Karpas-422 (cell line): ENCODE results near the gene AGAP4. TPM values are rescaled to one million over a fixed set of nuclear protein-coding genes. Genes with fewer than 3 reads are reported as not detected.
"Not testable (repeated sequence)": the region's sequence is repeated elsewhere in the genome, so short reads cannot be mapped to it uniquely, and the experiment has no call there.

Experiments
- DNase-seq: peaks from one replicate; pipeline ENCODE4 v3.0.0-alpha.2; 2015
- H2AFZ ChIP-seq: fragments of 200-600 bp; sonication (generic); 2 replicates; pipeline ENCODE4 v1.6.1; 2014; ENCODE audit warnings: antibody characterized with exemption, low read length, mixed read lengths
- H3K27ac ChIP-seq: fragments of 200-600 bp; sonication (generic); 2 replicates; pipeline ENCODE4 v1.5.1; 2014; ENCODE audit warnings: mild to moderate bottlenecking, low read length, moderate library complexity
- H3K27me3 ChIP-seq: fragments of 200-600 bp; sonication (generic); 2 replicates; pipeline ENCODE4 v1.6.1; 2014; ENCODE audit warnings: low read length, mixed read lengths
- H3K36me3 ChIP-seq: fragments of 200-600 bp; sonication (generic); 2 replicates; pipeline ENCODE4 v1.6.1; 2014; ENCODE audit warnings: low read length, mixed read lengths; ENCODE audit not compliant: insufficient read depth
- H3K4me1 ChIP-seq: fragments of 200-600 bp; sonication (generic); 2 replicates; pipeline ENCODE4 v1.6.1; 2014; ENCODE audit warnings: mild to moderate bottlenecking, low read length, mixed read lengths
- H3K4me2 ChIP-seq: fragments of 200-600 bp; sonication (generic); 2 replicates; pipeline ENCODE4 v1.6.1; 2014; ENCODE audit warnings: low read length, low read depth, mild to moderate bottlenecking; ENCODE audit not compliant: poor library complexity, severe bottlenecking
- H3K4me3 ChIP-seq: fragments of 200-600 bp; sonication (generic); 2 replicates; pipeline ENCODE4 v1.5.1; 2014; ENCODE audit warnings: mild to moderate bottlenecking, antibody characterized with exemption, low read length, mixed read lengths
- H3K79me2 ChIP-seq: fragments of 200-600 bp; sonication (generic); 2 replicates; pipeline ENCODE4 v1.6.1; 2014; ENCODE audit warnings: mild to moderate bottlenecking, low read length, mixed read lengths
- H3K9ac ChIP-seq: fragments of 200-600 bp; sonication (generic); 2 replicates; pipeline ENCODE4 v1.6.0; 2014; ENCODE audit warnings: low read length
- H3K9me2 ChIP-seq: fragments of 200-600 bp; sonication (generic), shearing (Covaris generic); replicated peaks from 2 replicates; pipeline ENCODE4 v1.6.0; 2014; ENCODE audit warnings: mild to moderate bottlenecking, low read length, moderate library complexity; ENCODE audit not compliant: insufficient read depth
- H3K9me3 ChIP-seq: fragments of 300-700, 200-600 bp; sonication (generic); 2 replicates; pipeline ENCODE4 v1.6.1; 2014; ENCODE audit warnings: low read length, mixed read lengths
- H4K20me1 ChIP-seq: fragments of 200-600 bp; sonication (generic); 2 replicates; pipeline ENCODE4 v1.6.1; 2014; ENCODE audit warnings: mild to moderate bottlenecking, antibody characterized with exemption, low read length, low read depth; ENCODE audit not compliant: insufficient read depth
- total RNA-seq: library from RNA; depleted of rRNA; stranded (reverse); fragments of >200 nt; shearing (Covaris generic); gene quantifications from 2 replicates; pipeline ENCODE4 v1.2.3, GENCODE V29; 2014; ENCODE audit warnings: low replicate concordance; rRNA removed

Gene AGAP4
- 12.2 and 14.8 TPM in 2 replicates for total RNA-seq

- not testable (repeated sequence) for H3K4me3 ChIP-seq, H3K27ac ChIP-seq, H3K9ac ChIP-seq, DNase-seq, H3K9me3 ChIP-seq, H2AFZ ChIP-seq, H3K79me2 ChIP-seq, H4K20me1 ChIP-seq, H3K9me2 ChIP-seq, H3K4me2 ChIP-seq, H3K27me3 ChIP-seq, H3K36me3 ChIP-seq, H3K4me1 ChIP-seq
These were observed at the start of gene AGAP4 for GRCh38 chr10:45847400-45847799. TSS of gene AGAP4 (minus strand) at chr10:45847500. CDS start at chr10:45847347, 153 bp downstream.

- not testable (repeated sequence) for H4K20me1 ChIP-seq, H3K9ac ChIP-seq, H3K27me3 ChIP-seq, H3K4me1 ChIP-seq, H3K36me3 ChIP-seq, H3K9me2 ChIP-seq, H2AFZ ChIP-seq, H3K79me2 ChIP-seq, H3K4me3 ChIP-seq, H3K27ac ChIP-seq, H3K9me3 ChIP-seq, DNase-seq, H3K4me2 ChIP-seq
These were observed 43.4 kb upstream of the AGAP4 start for GRCh38 chr10:45890721-45891120.

- H3K27me3 ChIP-seq, H3K4me1 ChIP-seq, H3K79me2 ChIP-seq, H3K9ac ChIP-seq, H3K27ac ChIP-seq, H3K9me2 ChIP-seq, H2AFZ ChIP-seq, H3K4me3 ChIP-seq, H3K4me2 ChIP-seq, H3K36me3 ChIP-seq, DNase-seq, H3K9me3 ChIP-seq, H4K20me1 ChIP-seq: not testable (repeated sequence)
These were observed 42.4 kb upstream of the AGAP4 start for GRCh38 chr10:45889539-45890230.

GRCh38 chr10:45882880-45883279 lies 35.6 kb upstream of the AGAP4 start:
- not testable (repeated sequence) for H3K9me3 ChIP-seq, H3K4me2 ChIP-seq, H3K4me3 ChIP-seq, H3K9me2 ChIP-seq, H3K4me1 ChIP-seq, H3K27me3 ChIP-seq, DNase-seq, H2AFZ ChIP-seq, H3K36me3 ChIP-seq, H4K20me1 ChIP-seq, H3K79me2 ChIP-seq, H3K9ac ChIP-seq, H3K27ac ChIP-seq

- H3K4me2 ChIP-seq, H2AFZ ChIP-seq, H4K20me1 ChIP-seq, H3K9me2 ChIP-seq, H3K4me3 ChIP-seq, H3K79me2 ChIP-seq, DNase-seq, H3K27ac ChIP-seq, H3K36me3 ChIP-seq, H3K9ac ChIP-seq, H3K4me1 ChIP-seq, H3K27me3 ChIP-seq, H3K9me3 ChIP-seq: not testable (repeated sequence)
These were observed 18.1 kb upstream of the AGAP4 start for GRCh38 chr10:45865404-45865803.

- not testable (repeated sequence) for H3K27ac ChIP-seq, H3K9me2 ChIP-seq, DNase-seq, H3K27me3 ChIP-seq, H3K4me1 ChIP-seq, H4K20me1 ChIP-seq, H2AFZ ChIP-seq, H3K4me2 ChIP-seq, H3K79me2 ChIP-seq, H3K9ac ChIP-seq, H3K36me3 ChIP-seq, H3K9me3 ChIP-seq, H3K4me3 ChIP-seq
These were observed 17.0 kb upstream of the AGAP4 start for GRCh38 chr10:45864264-45864663.

- not testable (repeated sequence) for H3K9me3 ChIP-seq, H3K4me2 ChIP-seq, H3K9ac ChIP-seq, DNase-seq, H3K4me1 ChIP-seq, H4K20me1 ChIP-seq, H3K4me3 ChIP-seq, H3K79me2 ChIP-seq, H3K36me3 ChIP-seq, H2AFZ ChIP-seq, H3K9me2 ChIP-seq, H3K27ac ChIP-seq, H3K27me3 ChIP-seq
These were observed 16.3 kb upstream of the AGAP4 start for GRCh38 chr10:45863632-45864031.

GRCh38 chr10:45857931-45858330 lies 10.6 kb upstream of the AGAP4 start:
- not testable (repeated sequence) for H3K36me3 ChIP-seq, H4K20me1 ChIP-seq, H3K9me3 ChIP-seq, H3K9ac ChIP-seq, H3K4me1 ChIP-seq, H3K4me3 ChIP-seq, H2AFZ ChIP-seq, DNase-seq, H3K79me2 ChIP-seq, H3K4me2 ChIP-seq, H3K27ac ChIP-seq, H3K9me2 ChIP-seq, H3K27me3 ChIP-seq

GRCh38 chr10:45848467-45848866 lies 1.2 kb upstream of the AGAP4 start:
- H3K36me3 ChIP-seq, H4K20me1 ChIP-seq, H3K27me3 ChIP-seq, H3K79me2 ChIP-seq, H3K9me3 ChIP-seq, DNase-seq, H3K9ac ChIP-seq, H3K4me3 ChIP-seq, H3K4me2 ChIP-seq, H3K27ac ChIP-seq, H3K4me1 ChIP-seq, H3K9me2 ChIP-seq, H2AFZ ChIP-seq: not testable (repeated sequence)
